DND-41 (cell line): Measurements from ENCODE around the gene APOE.

ENCODE experiments used
- EZH2 ChIP-seq: IDR thresholded peaks from 3 replicates; pipeline ENCODE4 v1.6.1; 2012; ENCODE audit warnings: borderline replicate concordance, low read depth, mild to moderate bottlenecking, moderate library complexity, low read length, inconsistent platforms; ENCODE audit not compliant: severe bottlenecking
- TF ChIP-seq, protein P1 (sequence below): IDR thresholded peaks from 2 replicates; pipeline ENCODE4 v1.5.1; 2012; ENCODE audit warnings: borderline replicate concordance, low read length, moderate library complexity, mild to moderate bottlenecking; ENCODE audit not compliant: poor library complexity, severe bottlenecking; ENCODE audit errors: extremely low read depth

DNA sequence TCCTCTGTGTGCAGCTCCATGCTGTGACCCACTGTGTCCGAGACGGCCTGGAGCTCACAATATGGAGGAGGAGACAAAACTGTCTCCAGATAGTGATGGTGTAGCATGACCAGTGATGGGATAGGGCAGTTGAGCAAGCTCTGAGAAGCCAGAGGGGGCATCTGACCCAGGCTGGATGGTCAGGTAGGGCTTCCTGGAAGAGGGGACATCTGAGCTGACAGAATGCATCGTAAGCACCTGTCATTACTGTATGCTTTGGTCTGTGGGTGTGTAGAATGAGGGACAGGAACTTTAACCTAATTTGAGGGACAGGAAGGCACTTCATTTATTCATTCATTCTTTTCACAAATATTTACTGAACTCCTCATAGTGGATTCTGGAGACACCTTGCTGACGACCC lies 21.0 kb upstream of the APOE start:
- TF ChIP-seq, protein P1, sequence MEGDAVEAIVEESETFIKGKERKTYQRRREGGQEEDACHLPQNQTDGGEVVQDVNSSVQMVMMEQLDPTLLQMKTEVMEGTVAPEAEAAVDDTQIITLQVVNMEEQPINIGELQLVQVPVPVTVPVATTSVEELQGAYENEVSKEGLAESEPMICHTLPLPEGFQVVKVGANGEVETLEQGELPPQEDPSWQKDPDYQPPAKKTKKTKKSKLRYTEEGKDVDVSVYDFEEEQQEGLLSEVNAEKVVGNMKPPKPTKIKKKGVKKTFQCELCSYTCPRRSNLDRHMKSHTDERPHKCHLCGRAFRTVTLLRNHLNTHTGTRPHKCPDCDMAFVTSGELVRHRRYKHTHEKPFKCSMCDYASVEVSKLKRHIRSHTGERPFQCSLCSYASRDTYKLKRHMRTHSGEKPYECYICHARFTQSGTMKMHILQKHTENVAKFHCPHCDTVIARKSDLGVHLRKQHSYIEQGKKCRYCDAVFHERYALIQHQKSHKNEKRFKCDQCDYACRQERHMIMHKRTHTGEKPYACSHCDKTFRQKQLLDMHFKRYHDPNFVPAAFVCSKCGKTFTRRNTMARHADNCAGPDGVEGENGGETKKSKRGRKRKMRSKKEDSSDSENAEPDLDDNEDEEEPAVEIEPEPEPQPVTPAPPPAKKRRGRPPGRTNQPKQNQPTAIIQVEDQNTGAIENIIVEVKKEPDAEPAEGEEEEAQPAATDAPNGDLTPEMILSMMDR = no peak
- TF ChIP-seq EZH2 = no peak
